Trophoblast cell (in vitro differentiated cells and primary cell): ENCODE data around the gene PNCK.
A peak's percentile ranks its signal among the peaks of the same experiment; 100 is the strongest.

Experiments
- DNase-seq, 2 donors: peaks; one replicate each; pipeline ENCODE4 v3.0.0-alpha.2; 2016
- H2AFZ ChIP-seq: 2 replicates; pipeline ENCODE4 v1.6.1; 2013; ENCODE audit warnings: low read length, moderate library complexity, mild to moderate bottlenecking; ENCODE audit not compliant: insufficient read depth, poor library complexity
- H2AK5ac ChIP-seq: 2 replicates; pipeline ENCODE4 v1.6.1; 2013; ENCODE audit warnings: mild to moderate bottlenecking, low read length
- H2BK120ac ChIP-seq: 2 replicates; pipeline ENCODE4 v1.6.1; 2013; ENCODE audit warnings: low read length, mild to moderate bottlenecking, moderate library complexity; ENCODE audit not compliant: insufficient read depth, poor library complexity
- H2BK12ac ChIP-seq: 2 replicates; pipeline ENCODE4 v1.6.1; 2013; ENCODE audit warnings: mild to moderate bottlenecking, low read length, moderate library complexity
- H2BK5ac ChIP-seq: 2 replicates; pipeline ENCODE4 v1.6.1; 2013; ENCODE audit warnings: low read length, low read depth, moderate library complexity, mild to moderate bottlenecking; ENCODE audit not compliant: poor library complexity
- H3K14ac ChIP-seq: 2 replicates; pipeline ENCODE4 v1.6.1; 2013; ENCODE audit warnings: mild to moderate bottlenecking, low read length
- H3K18ac ChIP-seq: 2 replicates; pipeline ENCODE4 v1.6.1; 2013; ENCODE audit warnings: mild to moderate bottlenecking, low read length
- H3K23ac ChIP-seq: 2 replicates; pipeline ENCODE4 v1.6.1; 2013; ENCODE audit warnings: low read length
- H3K27ac ChIP-seq: 2 replicates; pipeline ENCODE4 v1.5.1; 2013; ENCODE audit warnings: low read depth, mild to moderate bottlenecking, inconsistent platforms, low read length, moderate library complexity
- H3K27me3 ChIP-seq: 2 replicates; pipeline ENCODE4 v1.6.1; 2013; ENCODE audit warnings: inconsistent platforms, mild to moderate bottlenecking, low read length, moderate library complexity; ENCODE audit not compliant: insufficient read depth
- H3K36me3 ChIP-seq, 2 experiments: 1 replicate in 1 of 2; 2 replicates in 1 of 2; pipeline ENCODE4 v1.6.1; 2013; ENCODE audit warnings: low read length in 2 of 2, mild to moderate bottlenecking in 2 of 2, moderate library complexity in 1 of 2; ENCODE audit not compliant: insufficient read depth in 2 of 2, control insufficient read depth in 1 of 2
- H3K4ac ChIP-seq: 2 replicates; pipeline ENCODE4 v1.6.1; 2013; ENCODE audit warnings: low read depth, mild to moderate bottlenecking, low read length, moderate library complexity
- H3K4me1 ChIP-seq, 2 experiments: 1 replicate in 1 of 2; 2 replicates in 1 of 2; pipeline ENCODE4 v1.6.1; 2013; ENCODE audit warnings: low read length in 2 of 2, mild to moderate bottlenecking in 2 of 2, moderate library complexity in 1 of 2; ENCODE audit not compliant: insufficient read depth in 2 of 2, control insufficient read depth in 1 of 2
- H3K4me2 ChIP-seq: 2 replicates; pipeline ENCODE4 v1.6.1; 2013; ENCODE audit warnings: inconsistent platforms, mild to moderate bottlenecking, low read length, moderate library complexity
- H3K4me3 ChIP-seq: 2 replicates; pipeline ENCODE4 v1.5.1; 2013; ENCODE audit warnings: mild to moderate bottlenecking, low read depth, low read length, inconsistent platforms
- H3K79me1 ChIP-seq: one replicate; pipeline ENCODE4 v1.6.1; 2013; ENCODE audit warnings: low read length
- H3K79me2 ChIP-seq: 2 replicates; pipeline ENCODE4 v1.6.1; 2013; ENCODE audit warnings: low read length, mild to moderate bottlenecking; ENCODE audit not compliant: control insufficient read depth, insufficient read depth, poor library complexity
- H3K9ac ChIP-seq: 2 replicates; pipeline ENCODE4 v1.6.1; 2013; ENCODE audit warnings: mild to moderate bottlenecking, low read length
- H3K9me3 ChIP-seq: 2 replicates; pipeline ENCODE4 v1.6.1; 2013; ENCODE audit warnings: low read depth, mild to moderate bottlenecking, control low read depth, inconsistent platforms, low read length; ENCODE audit not compliant: insufficient read depth
- H4K12ac ChIP-seq: 2 replicates; pipeline ENCODE4 v1.6.1; 2013; ENCODE audit warnings: low read depth, mild to moderate bottlenecking, low read length, moderate library complexity
- H4K8ac ChIP-seq: 2 replicates; pipeline ENCODE4 v1.6.1; 2013; ENCODE audit warnings: low read depth, mild to moderate bottlenecking, low read length, moderate library complexity
- H4K91ac ChIP-seq: one replicate; pipeline ENCODE4 v1.6.1; 2013; ENCODE audit warnings: low read depth, mild to moderate bottlenecking, low read length, moderate library complexity
- WGBS: extraction: QIAGEN DNeasy Blood & Tissue Kit; methylation state at CpG from one replicate; pipeline ENCODE4 v1.1.7; 2013; ENCODE audit warnings: missing lambda C conversion rate; ENCODE audit not compliant: insufficient read length, insufficient coverage; ENCODE audit errors: extremely low coverage; 5-methylcytosine and 5-hydroxymethylcytosine counted together

Gene PNCK

GRCh38 chrX:153717445-153717844, 43.8 kb upstream of the PNCK start:
- no peak overlapping the region for H3K18ac ChIP-seq
- H3K14ac ChIP-seq: no peak overlapping the region
- no peak overlapping the region for H4K91ac ChIP-seq
- H3K27me3 ChIP-seq: no peaks in the 10 kb centered on the region
- H3K23ac ChIP-seq: no peak overlapping the region
- H3K4me1 ChIP-seq: no peaks in the 10 kb centered on the region
- H3K27ac ChIP-seq: no peak overlapping the region
- H2BK120ac ChIP-seq: no peak overlapping the region
- H3K9me3 ChIP-seq: no peaks in the 10 kb centered on the region
- no peak overlapping the region for H3K4me3 ChIP-seq
- no peak overlapping the region for H2AK5ac ChIP-seq
- H3K9ac ChIP-seq: no peak overlapping the region
- H3K79me2 ChIP-seq: no peaks in the 10 kb centered on the region
- H2BK5ac ChIP-seq: no peak overlapping the region
- no peak for DNase-seq
- no peak overlapping the region for H3K4ac ChIP-seq
- H3K36me3 ChIP-seq: peaks cover 46 to 64% of the 10 kb centered on the region in 2 experiments
- H2AFZ ChIP-seq: no peak overlapping the region
- H2BK12ac ChIP-seq: no peak overlapping the region
- H3K4me2 ChIP-seq: no peak overlapping the region
- no peak overlapping the region for H4K8ac ChIP-seq
- WGBS: no CpG with 5 or more reads among the region's 9 CpGs
- no peak overlapping the region for H4K12ac ChIP-seq
- no peaks in the 10 kb centered on the region for H3K79me1 ChIP-seq

DNA sequence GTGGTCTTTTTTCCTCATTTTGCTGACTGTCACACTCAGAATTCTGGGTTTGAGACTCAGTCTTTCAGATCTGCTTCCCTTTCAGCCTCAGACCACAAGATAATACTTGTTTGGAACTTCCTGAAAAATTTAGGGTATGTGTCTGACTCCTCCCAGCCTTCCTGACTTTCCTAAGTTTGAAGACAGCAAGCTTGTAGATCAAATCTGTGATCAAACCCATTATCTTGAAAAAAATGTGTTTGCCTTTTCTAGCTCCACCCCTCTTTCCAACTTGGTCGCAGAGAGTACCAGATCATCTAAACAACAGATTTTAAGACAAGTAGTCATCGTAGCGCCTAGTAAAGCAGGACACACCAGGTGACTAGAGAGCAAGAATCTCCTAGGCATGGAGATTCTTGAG, 40.6 kb upstream of the PNCK start:
- Histone ChIP-seq H3K9me3 (no peaks in the 10 kb centered on the region), H2BK12ac (no peak overlapping the region), H3K14ac (no peak overlapping the region), H2BK5ac (no peak overlapping the region), H3K4me1 (peaks cover under 1 to 5% of the 10 kb centered on the region in 2 experiments), H2AK5ac (no peak overlapping the region), H3K36me3 (peaks cover 49 to 63% of the 10 kb centered on the region in 2 experiments), H4K8ac (no peak overlapping the region), H3K23ac (no peak overlapping the region), H4K91ac (no peak overlapping the region), H3K4ac (no peak overlapping the region), H3K4me3 (no peak overlapping the region), H3K27ac (no peak overlapping the region), H3K4me2 (no peak overlapping the region), H2AFZ (no peak overlapping the region), H3K18ac (no peak overlapping the region), H3K79me1 (no peaks in the 10 kb centered on the region), H3K27me3 (no peaks in the 10 kb centered on the region), H4K12ac (no peak overlapping the region), H3K9ac (no peak overlapping the region), H2BK120ac (no peak overlapping the region), H3K79me2 (no peaks in the 10 kb centered on the region)
- no CpG with 5 or more reads among the region's 3 CpGs for WGBS
- DNase-seq: peak in 1 of 2 donors; percentile 55

DNA sequence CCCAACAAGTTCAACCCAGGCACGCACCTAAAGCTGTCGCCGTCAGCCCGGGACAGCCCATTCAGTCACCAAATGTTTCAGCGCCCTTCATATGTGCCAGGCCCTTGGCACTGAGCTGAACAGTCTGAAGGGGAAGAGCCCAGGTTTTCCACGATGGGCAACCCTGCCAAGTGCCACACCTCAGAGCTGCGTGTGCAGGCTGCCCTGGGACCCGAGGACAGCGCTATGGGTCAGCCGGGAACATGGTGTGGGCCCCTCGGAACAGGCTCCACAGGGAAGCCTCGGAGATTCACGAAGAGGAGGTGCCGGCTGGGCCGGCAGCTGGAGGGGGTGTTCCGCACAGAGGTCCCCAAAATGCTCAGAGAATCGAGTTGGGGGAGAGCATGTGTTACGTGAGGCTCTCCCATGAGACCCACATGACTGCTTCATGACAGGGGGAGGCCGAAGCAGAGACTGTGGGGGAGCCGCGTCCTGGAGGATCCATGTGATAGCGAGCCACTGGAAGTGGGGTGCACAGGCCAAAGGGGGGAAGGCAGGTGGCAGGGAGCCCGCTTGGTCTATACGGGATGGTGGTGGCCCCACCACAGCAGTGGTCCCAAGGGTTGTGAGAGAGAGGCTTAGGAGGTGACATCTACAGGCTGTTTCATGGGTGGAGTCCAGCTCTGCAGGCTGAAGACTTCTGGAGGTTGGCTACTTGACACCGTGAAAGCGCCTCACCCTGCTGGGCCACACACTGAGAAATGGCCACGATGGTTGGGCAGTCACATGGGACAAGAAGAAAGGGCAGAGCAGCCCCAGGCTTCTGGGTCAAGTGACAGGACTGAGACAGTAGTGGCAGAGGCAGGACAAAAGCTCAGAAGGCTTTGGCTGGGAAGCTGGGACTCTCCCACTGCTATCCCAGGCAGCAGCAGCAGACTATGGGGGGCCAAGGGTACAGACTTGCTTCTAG, 36.4 kb upstream of the PNCK start:
- Histone ChIP-seq H3K27ac (no peak overlapping the region), H3K4ac (no peak overlapping the region), H2AK5ac (no peak overlapping the region), H3K79me1 (peaks cover 2% of the 10 kb centered on the region), H3K4me2 (no peak overlapping the region), H3K4me3 (no peak overlapping the region), H3K9ac (no peak overlapping the region), H3K36me3 (peaks cover 44 to 56% of the 10 kb centered on the region in 2 experiments), H2BK5ac (no peak overlapping the region), H4K12ac (peak overlapping the region; percentile 30), H3K23ac (no peak overlapping the region), H2AFZ (no peak overlapping the region), H2BK120ac (no peak overlapping the region), H4K8ac (no peak overlapping the region), H2BK12ac (no peak overlapping the region), H3K18ac (no peak overlapping the region), H3K4me1 (peaks cover 5 to 8% of the 10 kb centered on the region in 2 experiments), H3K9me3 (no peaks in the 10 kb centered on the region), H3K79me2 (no peaks in the 10 kb centered on the region), H3K14ac (no peak overlapping the region), H3K27me3 (no peaks in the 10 kb centered on the region), H4K91ac (no peak overlapping the region)
- no CpG with 5 or more reads among the region's 27 CpGs for WGBS
- no peak for DNase-seq

DNA sequence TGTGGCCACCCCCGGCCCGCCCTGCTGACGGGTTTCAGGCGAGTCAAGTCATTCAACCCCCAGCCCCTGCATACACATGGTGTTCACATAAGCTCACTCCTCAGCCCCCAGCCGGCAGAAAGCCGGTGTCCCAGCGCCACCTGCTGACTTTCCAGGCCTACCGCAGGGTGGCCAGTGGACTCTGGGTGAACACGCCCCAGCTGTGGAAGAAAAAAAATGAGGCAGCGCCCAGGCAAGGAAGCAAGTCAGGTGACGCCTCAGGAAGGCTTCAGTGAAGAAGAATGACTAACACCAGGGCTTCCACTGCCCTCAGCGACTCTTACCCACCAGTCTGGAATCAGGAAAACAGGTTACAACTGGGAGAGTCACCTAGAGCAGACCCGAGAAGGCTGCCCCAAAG, 34.8 kb upstream of the PNCK start:
- no peak overlapping the region for H2BK120ac ChIP-seq
- no peak overlapping the region for H4K91ac ChIP-seq
- H3K27ac ChIP-seq: peak overlapping the region; percentile 56
- H3K23ac ChIP-seq: no peak overlapping the region
- H2BK12ac ChIP-seq: no peak overlapping the region
- peaks cover 52 to 59% of the 10 kb centered on the region in 2 experiments for H3K36me3 ChIP-seq
- H3K9ac ChIP-seq: no peak overlapping the region
- no peak overlapping the region for H3K18ac ChIP-seq
- DNase-seq: peak; percentile 81 to 88
- H4K8ac ChIP-seq: no peak overlapping the region
- peaks cover 5 to 8% of the 10 kb centered on the region in 2 experiments for H3K4me1 ChIP-seq
- no peak overlapping the region for H2AFZ ChIP-seq
- no peak overlapping the region for H3K4me3 ChIP-seq
- H3K14ac ChIP-seq: no peak overlapping the region
- no peak overlapping the region for H3K4me2 ChIP-seq
- no CpG with 5 or more reads among the region's 13 CpGs for WGBS
- peaks cover 2% of the 10 kb centered on the region for H3K79me1 ChIP-seq
- H4K12ac ChIP-seq: no peak overlapping the region
- H3K4ac ChIP-seq: no peak overlapping the region
- H3K79me2 ChIP-seq: no peaks in the 10 kb centered on the region
- H3K27me3 ChIP-seq: no peaks in the 10 kb centered on the region
- no peak overlapping the region for H2BK5ac ChIP-seq
- no peak overlapping the region for H2AK5ac ChIP-seq
- H3K9me3 ChIP-seq: no peaks in the 10 kb centered on the region
